Stimulated activated effector memory CD8-positive, alpha-beta T cell treated with anti-CD3 and anti-CD28 coated beads, Interleukin-12 subunit alpha, Interleukin-12 subunit beta, amount 100 ng/mL, for 72 hours (primary cell): ENCODE measurements around the gene ADGRD2.

Experiments used
- ATAC-seq: fragments of 150-1000 bp; cut with Tn5 transposase; 2 replicates; pipeline ENCODE4 v1.10.0; 2021
- DNase-seq, 2 donors: peaks; one replicate each; pipeline ENCODE4 v3.0.0; 2021 to 2022; ENCODE audit warnings: low spot score in 2 of 2
- H3K27ac Mint-ChIP-seq: one replicate; pipeline ENCODE4 v1.8.0; 2022; ENCODE audit warnings: mild to moderate bottlenecking, mixed read lengths
- H3K36me3 Mint-ChIP-seq: one replicate; pipeline ENCODE4 v1.8.0; 2022; ENCODE audit warnings: mild to moderate bottlenecking, mixed read lengths
- H3K4me1 Mint-ChIP-seq: one replicate; pipeline ENCODE4 v1.8.0; 2022; ENCODE audit warnings: mixed read lengths
- H3K4me3 Mint-ChIP-seq: one replicate; pipeline ENCODE4 v1.8.0; 2022; ENCODE audit warnings: mild to moderate bottlenecking, mixed read lengths
- H3K9me3 Mint-ChIP-seq: one replicate; pipeline ENCODE4 v1.8.0; 2022; ENCODE audit warnings: mixed read lengths

Gene ADGRD2

DNA sequence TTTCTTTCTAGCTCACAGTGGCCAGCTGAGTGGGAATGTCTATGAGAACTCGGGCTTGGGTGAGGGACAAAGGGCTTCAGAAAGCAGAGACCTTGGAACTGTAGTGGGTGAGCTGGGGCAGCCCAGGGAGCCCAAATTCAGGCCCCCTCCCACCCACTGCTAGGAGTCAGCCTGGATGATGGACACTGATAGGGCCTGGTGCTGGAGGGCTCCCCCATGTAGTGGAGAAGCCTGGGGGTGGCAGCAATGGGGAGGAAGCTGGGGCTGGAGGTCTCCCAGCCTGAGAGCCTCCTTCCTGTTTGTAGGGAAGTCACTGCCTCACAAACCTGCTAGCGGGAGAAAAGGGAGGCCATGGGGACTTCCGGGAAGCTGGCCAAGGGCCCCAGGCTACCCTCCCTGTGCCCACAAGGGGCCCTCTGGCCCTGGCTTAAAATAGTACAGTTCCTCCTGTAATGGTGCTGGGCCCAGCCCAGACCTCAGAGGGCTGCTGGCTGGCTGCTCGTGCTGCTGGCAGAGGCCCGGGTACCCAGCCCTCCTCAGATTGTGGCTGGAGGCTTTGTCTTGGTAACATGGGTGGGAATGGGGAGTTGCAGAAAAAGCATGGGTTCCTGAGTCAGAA, 63.2 kb downstream of the ADGRD2 start:
- Mint-ChIP-seq H3K36me3 (no peaks in the 10 kb centered on the region), H3K4me1 (no peaks in the 10 kb centered on the region), H3K4me3 (no peak overlapping the region), H3K9me3 (no peaks in the 10 kb centered on the region), H3K27ac (no peak overlapping the region)
- ATAC-seq (no peak), DNase-seq (no peak)

GRCh38 chr9:124514125-124514524, 63.9 kb downstream of the ADGRD2 start:
- Mint-ChIP-seq H3K36me3 (no peaks in the 10 kb centered on the region), H3K27ac (no peak overlapping the region), H3K9me3 (no peaks in the 10 kb centered on the region), H3K4me3 (no peak overlapping the region), H3K4me1 (no peaks in the 10 kb centered on the region)
- ATAC-seq (no peak), DNase-seq (no peak)

GRCh38 chr9:124514874-124515273, 64.6 kb downstream of the ADGRD2 start:
- Mint-ChIP-seq H3K4me3 (no peak overlapping the region), H3K27ac (no peak overlapping the region), H3K36me3 (no peaks in the 10 kb centered on the region), H3K4me1 (no peaks in the 10 kb centered on the region), H3K9me3 (no peaks in the 10 kb centered on the region)
- DNase-seq, result no peak
- ATAC-seq, result no peak

DNA sequence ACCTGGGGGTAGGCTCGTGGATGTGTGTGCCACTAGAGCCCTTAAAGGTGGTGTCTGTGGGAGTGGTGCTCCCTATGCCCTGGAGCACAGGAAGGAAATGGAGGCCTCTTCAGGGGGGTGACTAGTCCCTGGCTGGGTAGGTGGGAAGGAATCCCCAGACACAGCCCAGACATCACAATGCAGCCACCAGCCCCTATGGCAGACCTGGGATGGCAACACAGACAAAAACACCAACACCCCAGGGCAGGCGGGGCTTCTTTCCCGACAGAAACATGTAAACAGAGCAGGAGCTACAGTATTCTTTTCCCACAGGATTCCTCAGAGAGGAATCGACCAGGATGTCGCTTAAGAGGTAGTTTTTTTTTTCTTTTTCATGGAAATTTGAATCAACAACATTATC, 67.3 kb downstream of the ADGRD2 start:
- Mint-ChIP-seq H3K4me1 (no peaks in the 10 kb centered on the region), H3K9me3 (no peaks in the 10 kb centered on the region), H3K27ac (no peak overlapping the region), H3K4me3 (no peak overlapping the region), H3K36me3 (no peaks in the 10 kb centered on the region)
- ATAC-seq, result no peak
- DNase-seq, result no peak

GRCh38 chr9:124518116-124518515, 67.9 kb downstream of the ADGRD2 start:
- Mint-ChIP-seq H3K9me3 (no peaks in the 10 kb centered on the region), H3K36me3 (no peaks in the 10 kb centered on the region), H3K27ac (no peak overlapping the region), H3K4me3 (no peak overlapping the region), H3K4me1 (no peaks in the 10 kb centered on the region)
- DNase-seq (no peak), ATAC-seq (no peak)

- no peaks in the 10 kb centered on the region for H3K36me3 Mint-ChIP-seq
- no peaks in the 10 kb centered on the region for H3K9me3 Mint-ChIP-seq
- H3K4me1 Mint-ChIP-seq, result no peaks in the 10 kb centered on the region
- H3K27ac Mint-ChIP-seq, result no peak overlapping the region
- H3K4me3 Mint-ChIP-seq, result no peak overlapping the region
- ATAC-seq, result no peak
- DNase-seq, result no peak
Measured at GRCh38 chr9:124520206-124520596, 70.0 kb downstream of the ADGRD2 start.

- no peak for DNase-seq
Measured at GRCh38 chr9:124521142-124521541, 70.9 kb downstream of the ADGRD2 start.

GRCh38 chr9:124522121-124523098, 72.2 kb downstream of the ADGRD2 start:
- no peak for DNase-seq
- no peaks in the 10 kb centered on the region for H3K4me1 Mint-ChIP-seq
- H3K27ac Mint-ChIP-seq, result no peak overlapping the region
- H3K9me3 Mint-ChIP-seq, result no peaks in the 10 kb centered on the region
- no peak for ATAC-seq
- H3K4me3 Mint-ChIP-seq, result no peak overlapping the region
- no peaks in the 10 kb centered on the region for H3K36me3 Mint-ChIP-seq

More at GRCh38 chr9:124521142-124521541, 70.9 kb downstream of the ADGRD2 start:
- H3K27ac Mint-ChIP-seq, result no peak overlapping the region
- ATAC-seq, result no peak
- no peak overlapping the region for H3K4me3 Mint-ChIP-seq
- no peaks in the 10 kb centered on the region for H3K9me3 Mint-ChIP-seq
- no peaks in the 10 kb centered on the region for H3K4me1 Mint-ChIP-seq
- no peaks in the 10 kb centered on the region for H3K36me3 Mint-ChIP-seq

- no peaks in the 10 kb centered on the region for H3K36me3 Mint-ChIP-seq
- no peak overlapping the region for H3K4me3 Mint-ChIP-seq
- H3K9me3 Mint-ChIP-seq, result no peaks in the 10 kb centered on the region
- ATAC-seq, result no peak
- no peak for DNase-seq
- H3K4me1 Mint-ChIP-seq, result no peaks in the 10 kb centered on the region
- no peak overlapping the region for H3K27ac Mint-ChIP-seq
Measured at GRCh38 chr9:124526174-124526573, 75.9 kb downstream of the ADGRD2 start.

GRCh38 chr9:124527781-124528180, 77.5 kb downstream of the ADGRD2 start:
- no peak overlapping the region for H3K4me3 Mint-ChIP-seq
- H3K27ac Mint-ChIP-seq, result no peak overlapping the region
- H3K36me3 Mint-ChIP-seq, result no peaks in the 10 kb centered on the region
- H3K4me1 Mint-ChIP-seq, result no peaks in the 10 kb centered on the region
- ATAC-seq (no peak), DNase-seq (no peak)
- no peaks in the 10 kb centered on the region for H3K9me3 Mint-ChIP-seq
